Upper lobe of left lung (tissue), 4 donors: Measurements from ENCODE around the gene DSCAM.

Experiments used
- CTCF ChIP-seq, 6 experiments: fragments of 450-650 bp in 4 of 6; fragments of 200-600 bp in 2 of 6; sonication (generic) in 2 of 6; IDR thresholded peaks; one replicate each; pipeline ENCODE4 v1.5.1; 2016 to 2019; ENCODE audit warnings: antibody characterized with exemption in 6 of 6
- EP300 ChIP-seq, 4 donors: sonication (generic); formaldehyde crosslinking; IDR thresholded peaks; one replicate each; pipeline ENCODE4 v1.5.1; 2017; ENCODE audit warnings: antibody characterized with exemption in 4 of 4, control low read depth in 2 of 4
- POLR2A ChIP-seq, 4 donors: fragments of 450-650 bp; IDR thresholded peaks; one replicate each; pipeline ENCODE4 v1.5.1; 2016 to 2017; ENCODE audit warnings: antibody characterized with exemption in 4 of 4, mild to moderate bottlenecking in 2 of 4
- POLR2AphosphoS5 ChIP-seq, 2 donors: sonication (generic); formaldehyde crosslinking; IDR thresholded peaks; one replicate each; pipeline ENCODE4 v1.5.1; 2017; ENCODE audit warnings: antibody characterized with exemption in 2 of 2

- TF ChIP-seq POLR2A (IDR thresholded peaks at IDR 0.05): no peak
- TF ChIP-seq CTCF (IDR thresholded peaks at IDR 0.05): no peak
- no peak for TF ChIP-seq EP300 (IDR thresholded peaks at IDR 0.05)
- no peak for TF ChIP-seq POLR2AphosphoS5 (IDR thresholded peaks at IDR 0.05)
Measured at GRCh38 chr21:40454057-40454456, 392.9 kb downstream of the DSCAM start.
